Prostate gland (tissue), 2 donors: ENCODE measurements around the gene MGAT5. TPM values are rescaled to one million over a fixed set of nuclear protein-coding genes. Genes with fewer than 3 reads are reported as not detected.

ENCODE experiments used
- DNase-seq: peaks from one replicate; pipeline ENCODE4 v3.0.0-alpha.2; 2019; ENCODE audit warnings: low spot score
- H3K27ac ChIP-seq, 2 donors: fragments of 200-600 bp; sonication (generic); 2 replicates each; pipeline ENCODE4 v1.5.1; 2017 to 2019
- H3K27me3 ChIP-seq: fragments of 200-600 bp; sonication (generic); replicated peaks from 2 replicates; pipeline ENCODE4 v1.5.1; 2019; ENCODE audit not compliant: insufficient read depth
- H3K36me3 ChIP-seq, 2 donors: fragments of 200-600 bp; sonication (generic); 1 replicate in 1 of 2; 2 replicates in 1 of 2; pipeline versions ENCODE4 v1.5.1 to v1.8.1; 2017 to 2019
- H3K4me1 ChIP-seq: fragments of 200-600 bp; sonication (generic); replicated peaks from 2 replicates; pipeline ENCODE4 v1.5.1; 2019
- H3K4me3 ChIP-seq, 2 donors: fragments of 200-600 bp; sonication (generic); 2 replicates each; pipeline ENCODE4 v1.5.1; 2017 to 2019
- H3K9me3 ChIP-seq: fragments of 200-600 bp; sonication (generic); 2 replicates; pipeline ENCODE4 v1.5.1; 2017
- CTCF ChIP-seq, 4 experiments: fragments of 200-600 bp in 2 of 4; fragments of 450-650 bp in 2 of 4; sonication (generic) in 2 of 4; IDR thresholded peaks; 1 replicate in 3 of 4; 2 replicates in 1 of 4; pipeline ENCODE4 v1.5.1; 2016 to 2019; ENCODE audit warnings: antibody characterized with exemption in 4 of 4, mild to moderate bottlenecking in 2 of 4, moderate library complexity in 2 of 4
- POLR2A ChIP-seq: fragments of 450-650 bp; IDR thresholded peaks from one replicate; pipeline ENCODE4 v1.6.1; 2016; ENCODE audit warnings: antibody characterized with exemption, mild to moderate bottlenecking
- POLR2AphosphoS5 ChIP-seq: sonication (generic); formaldehyde crosslinking; IDR thresholded peaks from one replicate; pipeline ENCODE4 v1.6.1; 2017; ENCODE audit warnings: antibody characterized with exemption
- WGBS: methylation state at CpG from one replicate; pipeline ENCODE4 v1.1.5; 2018; 5-methylcytosine and 5-hydroxymethylcytosine counted together
- intact Hi-C: fragments of 100-400 bp; cut with DNase I; formaldehyde crosslinking; loops from one replicate; pipeline ENCODE4 v1.14.2; 2022
- total RNA-seq, 2 donors: library from RNA; depleted of rRNA; stranded (reverse); fragments of >200 nt; gene quantifications; one replicate each; pipeline ENCODE4 v1.1.0, GENCODE V29; 2016

Gene MGAT5
- total RNA-seq, 2 donors from 2014 or later = 20.1 to 83.2 TPM

- Histone ChIP-seq H3K27me3 (no peaks in the 10 kb centered on the region), H3K4me3 (no peak overlapping the region), H3K36me3 (no peaks in the 10 kb centered on the region), H3K27ac (no peak overlapping the region), H3K9me3 (no peaks in the 10 kb centered on the region), H3K4me1 (no peaks in the 10 kb centered on the region)
- DNase-seq = no peak
- intact Hi-C loops = no loop called here
- TF ChIP-seq POLR2A (no peak), POLR2AphosphoS5 (no peak), CTCF (IDR thresholded peaks at IDR 0.05) (no peak)
- WGBS = 89% methylated on average over 3 of the region's 3 CpGs
These were observed 184.5 kb downstream of the MGAT5 start for GRCh38 chr2:134438371-134438770.

GRCh38 chr2:134440336-134440909 is 186.6 kb downstream of the MGAT5 start:
- Histone ChIP-seq H3K9me3 (no peaks in the 10 kb centered on the region), H3K27me3 (no peaks in the 10 kb centered on the region), H3K36me3 (no peaks in the 10 kb centered on the region), H3K4me3 (no peak overlapping the region), H3K27ac (no peak overlapping the region), H3K4me1 (no peaks in the 10 kb centered on the region)
- TF ChIP-seq CTCF (IDR thresholded peaks at IDR 0.05) = no peak
- TF ChIP-seq POLR2AphosphoS5 = no peak
- no peak for TF ChIP-seq POLR2A
- DNase-seq = no peak
- 93% methylated on average over 16 of the region's 16 CpGs for WGBS
- intact Hi-C loops = no loop called here

GRCh38 chr2:134441153-134441863 is 187.4 kb downstream of the MGAT5 start:
- intact Hi-C loops = no loop called here
- H3K4me3 ChIP-seq = no peak overlapping the region
- TF ChIP-seq POLR2A = no peak
- no peak for TF ChIP-seq CTCF (IDR thresholded peaks at IDR 0.05)
- TF ChIP-seq POLR2AphosphoS5 = no peak
- no peaks in the 10 kb centered on the region for H3K4me1 ChIP-seq
- no peak for DNase-seq
- no peaks in the 10 kb centered on the region for H3K27me3 ChIP-seq
- H3K36me3 ChIP-seq = no peaks in the 10 kb centered on the region
- H3K9me3 ChIP-seq = no peaks in the 10 kb centered on the region
- WGBS = 97% methylated on average over 11 of the region's 11 CpGs
- H3K27ac ChIP-seq = no peak overlapping the region

GRCh38 chr2:134443814-134444480 is 190.1 kb downstream of the MGAT5 start:
- intact Hi-C loops = no loop called here
- TF ChIP-seq CTCF (IDR thresholded peaks at IDR 0.05) (no peak), POLR2A (no peak), POLR2AphosphoS5 (no peak)
- no peaks in the 10 kb centered on the region for H3K36me3 ChIP-seq
- H3K9me3 ChIP-seq = no peaks in the 10 kb centered on the region
- no peaks in the 10 kb centered on the region for H3K27me3 ChIP-seq
- H3K4me1 ChIP-seq = no peaks in the 10 kb centered on the region
- DNase-seq = no peak
- H3K4me3 ChIP-seq = no peak overlapping the region
- 73% methylated on average over 11 of the region's 11 CpGs for WGBS
- H3K27ac ChIP-seq = no peak overlapping the region
